Breast epithelium (tissue), 3 donors: ENCODE measurements around the gene SERPINB2.

Source experiments
- POLR2A ChIP-seq: fragments of 450-650 bp; IDR thresholded peaks from one replicate; pipeline ENCODE4 v1.6.1; 2016; ENCODE audit warnings: antibody characterized with exemption, mild to moderate bottlenecking, moderate library complexity
- POLR2AphosphoS5 ChIP-seq, 3 donors: sonication (generic); formaldehyde crosslinking; IDR thresholded peaks; one replicate each; pipeline ENCODE4 v1.6.1; 2017; ENCODE audit warnings: antibody characterized with exemption in 3 of 3
- TF ChIP-seq, protein P1 (sequence below), 3 donors: fragments of 450-650 bp; IDR thresholded peaks; one replicate each; pipeline ENCODE4 v1.5.1; 2016 to 2017; ENCODE audit warnings: antibody characterized with exemption in 3 of 3, mild to moderate bottlenecking in 3 of 3, moderate library complexity in 3 of 3

DNA sequence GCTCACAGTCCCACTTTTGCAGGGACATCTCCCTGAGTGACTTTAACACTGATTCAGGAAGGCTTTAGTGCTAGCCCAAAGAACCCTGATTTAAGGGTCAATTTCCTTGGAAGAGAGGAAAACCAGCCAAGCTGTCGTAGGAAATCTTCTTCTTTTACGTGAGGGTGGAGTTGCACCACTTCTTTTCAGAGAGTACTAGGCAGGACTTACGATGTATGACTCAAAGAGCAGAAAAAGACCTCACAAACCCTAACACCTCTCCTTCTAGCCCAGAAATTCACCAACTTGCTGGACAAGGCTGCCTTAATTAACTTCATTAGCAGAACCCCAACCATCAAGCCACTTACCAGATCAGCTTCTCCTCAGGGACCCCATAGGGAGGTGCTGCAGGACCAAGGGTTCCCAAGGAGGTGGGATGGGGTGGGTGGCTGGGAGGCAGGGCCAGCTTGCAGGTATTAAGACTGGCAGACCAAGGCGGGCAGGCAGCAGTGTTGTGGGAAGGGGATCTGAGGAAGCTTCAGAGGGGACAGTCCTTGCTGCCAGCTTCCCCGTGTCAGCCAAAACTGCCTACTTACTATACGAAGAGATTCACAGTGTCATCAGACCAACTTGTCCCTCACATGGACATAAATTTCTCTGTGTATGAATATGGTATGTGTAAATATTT is 6.7 kb downstream of the SERPINB2 start:
- TF ChIP-seq POLR2AphosphoS5 (IDR thresholded peaks at IDR 0.05) (no peak), POLR2A (no peak)
- TF ChIP-seq, protein P1, sequence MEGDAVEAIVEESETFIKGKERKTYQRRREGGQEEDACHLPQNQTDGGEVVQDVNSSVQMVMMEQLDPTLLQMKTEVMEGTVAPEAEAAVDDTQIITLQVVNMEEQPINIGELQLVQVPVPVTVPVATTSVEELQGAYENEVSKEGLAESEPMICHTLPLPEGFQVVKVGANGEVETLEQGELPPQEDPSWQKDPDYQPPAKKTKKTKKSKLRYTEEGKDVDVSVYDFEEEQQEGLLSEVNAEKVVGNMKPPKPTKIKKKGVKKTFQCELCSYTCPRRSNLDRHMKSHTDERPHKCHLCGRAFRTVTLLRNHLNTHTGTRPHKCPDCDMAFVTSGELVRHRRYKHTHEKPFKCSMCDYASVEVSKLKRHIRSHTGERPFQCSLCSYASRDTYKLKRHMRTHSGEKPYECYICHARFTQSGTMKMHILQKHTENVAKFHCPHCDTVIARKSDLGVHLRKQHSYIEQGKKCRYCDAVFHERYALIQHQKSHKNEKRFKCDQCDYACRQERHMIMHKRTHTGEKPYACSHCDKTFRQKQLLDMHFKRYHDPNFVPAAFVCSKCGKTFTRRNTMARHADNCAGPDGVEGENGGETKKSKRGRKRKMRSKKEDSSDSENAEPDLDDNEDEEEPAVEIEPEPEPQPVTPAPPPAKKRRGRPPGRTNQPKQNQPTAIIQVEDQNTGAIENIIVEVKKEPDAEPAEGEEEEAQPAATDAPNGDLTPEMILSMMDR (IDR thresholded peaks at IDR 0.05) = no peak
